Uterus (tissue), 2 donors: ENCODE results near the gene CTRL.

ENCODE experiments used
- CTCF ChIP-seq, 4 experiments: fragments of 200-600 bp in 2 of 4; fragments of 450-650 bp in 2 of 4; sonication (generic) in 2 of 4; IDR thresholded peaks; one replicate each; pipeline ENCODE4 v1.5.1; 2016 to 2019; ENCODE audit warnings: antibody characterized with exemption in 4 of 4, mild to moderate bottlenecking in 2 of 4, moderate library complexity in 1 of 4
- POLR2A ChIP-seq, 2 donors: fragments of 450-650 bp; IDR thresholded peaks; one replicate each; pipeline ENCODE4 v1.6.1; 2016; ENCODE audit warnings: antibody characterized with exemption in 2 of 2, mild to moderate bottlenecking in 1 of 2, moderate library complexity in 1 of 2

DNA sequence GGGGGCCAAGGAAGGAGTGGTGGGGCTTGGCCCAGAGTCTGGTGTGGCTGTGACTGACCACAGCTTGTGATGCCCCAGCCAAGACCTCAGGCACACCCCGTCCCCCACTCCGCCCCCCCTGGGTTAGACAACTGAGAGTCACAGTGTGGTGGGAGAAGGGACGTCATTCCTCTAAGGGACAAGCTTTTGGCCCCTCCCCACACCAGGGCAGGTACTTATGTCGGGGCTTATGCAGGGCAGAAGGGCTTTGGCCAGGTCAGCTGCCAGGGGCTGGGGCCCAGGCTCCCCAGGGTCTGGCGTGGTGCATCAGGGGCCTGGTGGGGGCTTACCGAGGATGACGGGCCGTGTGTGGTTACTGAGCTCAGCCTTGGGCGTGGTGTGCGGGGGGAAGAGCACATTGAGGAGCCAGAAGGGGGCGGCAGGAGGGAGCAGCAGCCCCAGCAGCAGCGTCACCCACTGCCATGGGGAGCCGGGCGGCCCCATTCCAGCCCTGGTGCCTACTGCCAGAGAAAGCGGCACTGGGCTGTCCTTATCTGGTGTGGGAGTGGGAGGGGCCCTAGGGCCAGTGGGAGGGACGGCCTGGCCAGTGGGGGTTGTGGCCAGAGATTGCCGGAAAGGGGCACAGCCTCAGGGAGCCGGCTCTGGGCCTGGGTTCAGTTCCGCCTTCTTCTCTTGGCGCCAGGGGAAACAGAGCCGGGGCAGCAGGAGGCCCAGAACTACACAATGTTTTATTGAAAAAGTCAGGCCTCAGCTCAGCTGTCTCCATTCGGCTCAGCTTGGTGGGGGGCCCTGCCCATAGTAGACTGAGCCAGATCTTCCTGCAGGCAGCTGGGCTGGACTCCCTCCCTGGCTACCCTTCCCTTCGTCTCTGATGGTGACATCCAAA, 12.2 kb upstream of the CTRL start, which contains the start of gene LCAT:
- TF ChIP-seq CTCF (IDR thresholded peaks at IDR 0.05) (no peak), POLR2A (IDR thresholded peaks at IDR 0.05) (no peak)
